Stimulated activated CD4-positive, alpha-beta T cell treated with anti-CD3 and anti-CD28 coated beads, Interleukin-2, amount 100 ng/mL, for 48 hours (primary cell): Measurements from ENCODE around the gene CD247.

Experiments
- DNase-seq, 2 donors: peaks; one replicate each; pipeline ENCODE4 v3.0.0-alpha.2; 2020

CD247 gene

GRCh38 chr1:167431909-167432650 is 86.2 kb downstream of the CD247 start:
- DNase-seq = no peak

DNA sequence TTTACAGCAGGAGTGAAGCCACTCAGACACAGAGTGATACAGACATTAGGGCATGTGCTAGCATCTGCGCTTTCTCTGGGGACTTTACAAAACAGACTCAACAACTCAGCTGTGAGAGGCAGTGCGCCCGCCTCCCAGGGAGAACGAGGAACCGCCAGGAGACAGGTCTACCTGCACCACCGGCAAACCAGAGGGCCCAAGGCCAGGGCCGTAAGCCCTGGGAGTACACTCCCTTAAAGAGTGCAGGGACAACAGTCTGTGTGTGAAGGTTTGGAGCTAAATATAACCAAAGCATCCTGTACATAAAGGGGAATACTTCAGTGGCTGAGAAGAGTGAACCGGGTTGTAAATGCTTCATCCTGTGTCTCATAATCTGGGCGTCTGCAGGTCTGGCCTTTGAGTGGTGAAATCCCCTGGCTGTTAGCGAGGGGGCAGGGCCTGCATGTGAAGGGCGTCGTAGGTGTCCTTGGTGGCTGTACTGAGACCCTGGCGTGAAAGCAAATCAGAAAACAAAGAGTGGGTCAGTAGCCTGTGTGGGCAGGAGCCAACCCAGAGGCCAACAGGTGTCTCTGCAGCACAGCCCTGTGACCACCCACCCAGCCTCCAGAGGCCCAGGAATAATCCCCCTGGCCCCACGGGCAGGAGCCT is 86.9 kb downstream of the CD247 start:
- no peak for DNase-seq

DNA sequence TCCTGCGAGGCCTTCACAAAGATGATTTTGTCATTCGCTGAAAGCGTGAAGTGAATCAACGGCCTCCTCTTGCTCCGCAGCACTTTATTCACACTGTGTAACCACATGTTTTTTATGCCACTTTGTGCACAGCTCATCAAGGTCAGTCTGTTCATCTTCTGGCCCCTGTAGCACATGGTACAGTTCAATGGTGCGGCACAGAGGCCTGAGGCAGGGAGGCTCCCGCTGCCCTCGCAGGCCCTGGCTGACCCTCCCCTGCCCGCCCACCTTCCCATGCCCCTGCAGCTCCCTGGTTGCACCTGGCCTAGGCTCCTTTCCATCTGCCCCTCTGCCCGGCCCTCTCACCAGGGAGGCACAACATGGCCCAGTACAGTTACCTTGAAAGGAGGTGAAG is 87.5 kb downstream of the CD247 start:
- DNase-seq = no peak

GRCh38 chr1:167430134-167430848 is 88.0 kb downstream of the CD247 start:
- DNase-seq = no peak

DNA sequence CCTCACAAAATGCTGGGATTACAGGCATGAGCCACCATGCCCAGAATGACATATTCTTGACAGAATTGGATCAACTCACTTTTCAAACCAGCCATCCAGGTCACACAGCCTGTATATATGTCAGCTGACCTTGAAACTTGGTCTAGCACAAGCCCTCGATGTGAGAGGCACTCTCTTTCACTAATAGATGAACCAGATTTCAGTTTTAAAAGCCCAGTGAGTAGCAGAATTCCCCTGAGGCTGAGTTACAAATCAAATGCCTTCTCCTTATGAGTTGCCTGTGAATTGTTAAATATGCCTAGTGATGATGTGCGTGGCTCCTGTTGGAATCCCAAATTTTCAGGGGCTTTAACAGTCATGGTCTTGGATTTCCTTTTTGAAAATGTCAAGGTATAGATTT is 88.7 kb downstream of the CD247 start:
- no peak for DNase-seq

DNA sequence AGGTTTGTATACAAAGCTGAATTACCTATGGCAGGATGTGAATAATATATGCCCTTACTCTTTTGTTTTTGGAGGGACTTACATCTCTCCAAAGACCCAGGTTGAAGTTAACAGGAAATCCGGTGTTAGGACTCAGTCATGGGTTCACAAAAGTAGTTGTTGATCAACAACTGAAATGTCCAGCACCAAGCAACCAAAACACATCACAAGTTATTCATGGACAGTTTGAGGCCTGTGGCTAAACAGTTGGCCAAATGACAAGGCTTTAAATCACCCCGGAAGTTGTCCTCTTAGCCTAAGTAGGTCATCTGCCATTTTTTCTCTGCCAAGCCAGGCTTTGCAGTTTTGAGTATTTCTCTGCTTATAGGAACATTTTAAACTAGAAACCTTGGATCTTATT is 89.9 kb downstream of the CD247 start:
- DNase-seq = no peak

DNA sequence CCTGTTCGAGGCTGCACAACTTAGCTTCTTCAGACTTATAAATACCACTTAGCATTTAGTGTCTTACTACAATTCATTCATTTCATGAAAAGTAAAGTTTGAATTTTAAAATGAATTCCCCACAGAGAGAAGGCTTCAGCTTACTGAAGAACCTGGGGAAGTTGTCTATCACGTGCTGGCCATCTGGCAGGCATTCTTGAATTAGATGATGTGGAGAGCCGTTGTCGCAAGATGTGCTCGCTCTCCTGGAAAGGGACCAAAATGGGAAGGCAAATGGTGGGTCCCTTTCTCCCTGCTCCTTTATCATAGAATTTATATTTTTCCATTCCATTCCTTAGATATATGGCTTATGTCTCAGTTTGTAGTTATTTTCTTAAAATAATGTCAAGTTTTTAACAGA is 90.5 kb downstream of the CD247 start:
- no peak for DNase-seq

- DNase-seq = no peak
These were observed 91.6 kb downstream of the CD247 start for GRCh38 chr1:167426716-167427115.

- no peak for DNase-seq
These were observed 92.8 kb downstream of the CD247 start for GRCh38 chr1:167425482-167425881.

GRCh38 chr1:167423684-167424619 is 94.4 kb downstream of the CD247 start:
- DNase-seq = no peak

DNA sequence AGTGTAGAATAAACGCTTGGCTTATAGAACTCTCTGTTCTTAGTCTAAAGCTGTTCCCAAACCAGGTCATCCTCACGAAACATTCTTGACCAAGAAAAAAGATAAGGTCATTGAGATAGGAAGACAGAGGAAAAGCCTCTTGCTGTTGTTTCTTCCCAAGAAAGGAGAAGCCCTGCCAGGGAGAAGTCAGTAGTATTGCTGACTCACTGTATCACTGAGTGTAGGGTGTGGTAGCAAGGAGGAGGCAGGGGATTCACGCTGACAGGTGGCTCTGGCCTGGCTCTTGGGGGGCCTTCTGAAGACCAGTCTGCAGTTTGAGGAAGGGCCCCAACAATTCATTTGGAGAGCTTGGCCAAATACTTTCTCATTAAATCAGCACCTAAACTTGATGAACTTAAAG is 97.8 kb downstream of the CD247 start:
- no peak for DNase-seq

DNA sequence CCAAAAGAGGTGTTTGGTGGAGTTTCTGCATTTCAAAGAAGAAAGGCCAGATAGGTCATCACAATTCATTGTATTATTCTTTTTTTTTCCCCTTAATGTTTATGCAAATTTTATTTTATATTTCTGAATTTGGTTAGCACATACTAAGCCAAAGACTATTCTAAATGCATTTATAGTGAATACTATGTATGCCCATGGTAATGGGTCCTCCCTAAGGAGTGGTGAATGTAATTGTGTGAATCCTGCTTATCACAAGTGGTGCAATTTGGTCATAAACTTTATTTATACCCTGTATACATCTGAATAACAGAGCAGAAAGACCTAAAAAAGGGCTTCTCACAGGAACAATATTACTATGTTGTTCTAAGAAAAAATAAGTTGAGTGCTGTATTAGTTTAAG is 99.1 kb downstream of the CD247 start:
- DNase-seq = no peak

DNA sequence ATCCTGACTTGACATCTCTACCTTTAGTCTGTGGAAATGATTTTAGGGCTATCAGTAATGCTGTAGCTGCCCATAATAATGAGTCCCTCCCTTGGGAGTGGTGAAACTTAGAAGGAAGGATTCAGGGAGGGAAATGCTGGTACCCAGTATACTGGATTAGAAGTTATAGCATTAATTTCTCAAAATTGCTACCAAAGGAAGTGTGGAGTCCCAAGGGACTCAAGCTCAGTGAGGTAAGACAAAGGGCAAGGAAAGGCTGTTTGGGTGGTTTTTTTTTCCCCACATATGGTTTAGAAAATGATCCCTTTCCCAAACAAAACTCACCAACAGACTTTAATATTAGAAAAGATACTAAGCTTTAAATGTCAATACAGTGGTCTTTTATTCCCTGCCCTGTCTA is 99.9 kb downstream of the CD247 start:
- no peak for DNase-seq

DNA sequence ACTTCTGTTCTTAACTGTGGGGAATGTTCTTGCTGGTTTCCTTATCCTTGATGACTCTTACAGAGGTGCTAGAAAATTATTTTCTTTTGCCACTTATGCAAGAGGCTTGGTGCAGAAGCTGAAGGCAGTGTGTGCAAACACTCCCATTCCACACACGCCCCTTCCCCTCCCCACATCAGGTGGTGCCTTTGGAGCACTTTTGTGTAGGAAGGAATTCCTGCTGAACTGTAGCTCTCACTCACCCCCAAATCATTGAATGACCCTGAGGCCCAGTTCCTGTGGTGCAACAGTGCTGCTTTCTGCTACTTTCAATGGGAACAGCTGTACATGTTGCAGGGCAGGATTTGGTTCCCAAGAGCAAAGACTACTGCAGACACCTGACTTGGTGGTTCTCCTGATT is 101.8 kb downstream of the CD247 start:
- DNase-seq = no peak

- DNase-seq = no peak
These were observed 105.0 kb downstream of the CD247 start for GRCh38 chr1:167413328-167413727.

GRCh38 chr1:167412920-167413319 is 105.4 kb downstream of the CD247 start:
- DNase-seq = no peak

GRCh38 chr1:167412072-167412471 is 106.3 kb downstream of the CD247 start:
- DNase-seq = no peak

DNA sequence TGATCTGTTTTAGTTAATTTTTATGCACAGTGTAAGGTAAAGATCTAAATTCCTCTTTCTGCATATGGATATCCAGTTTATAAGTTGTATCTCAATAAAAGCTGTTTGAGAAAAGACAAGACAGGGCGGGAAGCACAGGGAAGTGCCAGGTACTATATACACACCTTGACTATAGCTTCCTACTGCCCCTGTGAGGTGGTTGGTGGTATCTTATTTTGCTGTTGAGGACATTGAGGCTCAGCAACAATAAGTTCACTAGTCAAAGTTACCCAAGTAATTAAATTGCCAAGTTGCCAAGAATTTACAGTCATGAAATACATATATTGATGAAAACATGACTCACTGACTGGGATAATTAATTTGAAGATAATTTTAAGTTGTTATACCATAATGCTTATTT is 109.1 kb downstream of the CD247 start:
- DNase-seq = no peak

- no peak for DNase-seq
These were observed 110.0 kb downstream of the CD247 start for GRCh38 chr1:167408355-167408754.

DNA sequence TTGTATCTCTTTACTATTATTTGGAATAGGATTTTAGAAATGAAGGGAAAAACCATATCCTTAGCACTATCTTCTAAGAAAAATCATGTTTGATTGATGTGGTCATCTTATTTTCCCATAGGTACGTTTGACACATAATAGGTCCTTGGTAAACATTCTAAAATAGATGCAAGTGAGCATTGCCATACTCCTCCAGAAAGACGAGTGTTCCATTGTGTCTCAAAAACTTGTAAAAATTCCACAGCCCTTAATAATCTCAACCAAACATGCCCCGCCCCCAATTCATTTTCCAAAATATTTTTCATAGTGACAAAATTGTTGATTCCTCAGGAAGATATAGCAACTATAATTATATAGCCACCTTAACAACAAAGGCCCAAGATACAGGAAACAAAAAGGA is 113.4 kb downstream of the CD247 start:
- no peak for DNase-seq

- no peak for DNase-seq
These were observed 114.0 kb downstream of the CD247 start for GRCh38 chr1:167404161-167404888.

DNA sequence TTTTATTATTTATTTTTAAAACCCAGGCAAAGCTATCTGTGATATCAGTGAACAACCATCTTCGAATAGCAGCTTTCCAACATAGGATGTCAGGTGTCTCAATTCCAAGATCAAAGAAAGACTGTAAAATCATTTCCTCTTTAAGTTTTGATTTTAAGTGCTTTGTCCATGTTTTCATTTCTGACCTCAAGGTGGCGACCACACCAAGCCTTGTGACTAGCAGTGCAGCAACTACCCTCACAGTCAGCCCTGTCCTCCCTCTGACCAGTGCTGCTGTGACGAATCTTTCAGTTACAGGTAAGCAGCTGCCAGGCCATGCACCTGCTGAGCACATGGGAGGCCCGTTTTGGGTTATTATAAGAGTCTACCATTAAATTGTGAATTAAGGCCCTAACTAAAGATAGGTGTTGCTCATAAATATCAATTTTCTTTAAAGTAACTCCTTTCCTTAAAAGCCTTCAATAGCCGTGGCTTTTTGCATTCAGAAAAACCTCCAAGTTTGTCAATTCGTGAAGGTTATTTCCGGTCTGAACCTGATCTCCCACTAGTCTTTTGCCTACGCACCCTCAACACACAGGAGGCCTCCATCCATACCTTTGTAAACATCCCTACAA is 117.0 kb downstream of the CD247 start:
- peak; percentile 26 to 33 for DNase-seq
